ENCODE data around the gene C1QTNF12.
"Not testable (repeated sequence)": the region's sequence is repeated elsewhere in the genome, so short reads cannot be mapped to it uniquely, and the experiment has no call there.

Gene C1QTNF12

DNA sequence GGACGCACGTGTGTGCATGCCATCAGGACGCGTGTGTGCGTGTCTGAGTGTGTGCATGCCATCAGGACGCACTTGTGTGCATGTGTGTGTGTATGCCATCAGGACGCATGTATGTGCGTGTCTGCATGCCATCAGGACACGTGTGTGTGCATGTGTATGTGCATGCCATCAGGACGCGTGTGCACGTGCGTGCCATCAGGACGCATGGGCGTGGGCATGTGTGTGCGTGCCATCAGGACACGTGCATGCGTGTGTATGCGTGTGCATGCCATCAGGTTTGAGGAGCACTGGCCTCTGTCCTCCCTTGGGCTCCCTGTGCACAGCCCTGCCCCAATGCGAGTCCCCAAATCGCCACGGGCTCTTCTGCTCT lies 12.6 kb upstream of the C1QTNF12 start:
- no peak for DNase-seq

DNA sequence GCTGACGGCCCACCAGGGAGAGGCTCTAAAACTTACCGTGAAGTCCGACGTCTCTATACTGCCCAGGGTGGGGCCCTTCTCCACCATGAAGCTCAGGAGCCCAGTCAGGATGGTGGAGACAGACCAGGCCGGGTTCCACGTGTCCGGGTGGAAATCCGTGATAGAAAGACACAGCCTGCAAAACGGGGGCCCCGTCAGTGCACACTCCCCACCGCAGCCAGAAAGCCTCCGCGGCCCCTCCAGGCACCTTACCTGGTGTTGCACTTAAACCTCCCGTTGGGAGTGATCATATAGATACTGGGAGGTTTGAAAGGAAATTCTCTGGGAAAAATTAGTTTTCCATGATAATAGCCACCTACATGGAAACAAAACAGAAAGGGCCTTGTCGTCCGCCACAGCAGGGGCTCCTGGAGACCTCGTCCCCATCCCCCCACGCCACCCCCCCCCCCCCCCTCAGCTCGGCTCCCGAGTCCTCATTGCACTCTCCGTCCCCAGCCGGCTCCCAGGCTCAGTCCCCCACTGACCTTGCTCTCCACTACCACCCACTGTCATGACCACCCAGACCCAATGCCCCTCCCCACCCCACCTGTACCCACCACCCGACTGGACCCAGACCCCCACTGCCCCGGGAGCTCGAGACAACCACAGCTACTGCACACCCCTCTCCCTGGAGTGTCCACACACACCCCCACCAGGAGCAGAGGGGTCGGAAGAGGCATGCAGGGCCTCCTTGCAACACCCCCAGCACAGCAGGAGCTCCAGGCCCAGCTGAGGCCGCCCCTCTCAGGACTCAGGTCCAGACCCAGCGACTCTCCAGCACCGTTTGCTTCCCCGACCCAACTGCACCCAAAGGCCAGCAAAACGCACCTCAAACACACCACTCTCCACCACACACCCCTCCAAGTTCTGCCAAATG lies 10.7 kb upstream of the C1QTNF12 start:
- DNase-seq: no peak

DNA sequence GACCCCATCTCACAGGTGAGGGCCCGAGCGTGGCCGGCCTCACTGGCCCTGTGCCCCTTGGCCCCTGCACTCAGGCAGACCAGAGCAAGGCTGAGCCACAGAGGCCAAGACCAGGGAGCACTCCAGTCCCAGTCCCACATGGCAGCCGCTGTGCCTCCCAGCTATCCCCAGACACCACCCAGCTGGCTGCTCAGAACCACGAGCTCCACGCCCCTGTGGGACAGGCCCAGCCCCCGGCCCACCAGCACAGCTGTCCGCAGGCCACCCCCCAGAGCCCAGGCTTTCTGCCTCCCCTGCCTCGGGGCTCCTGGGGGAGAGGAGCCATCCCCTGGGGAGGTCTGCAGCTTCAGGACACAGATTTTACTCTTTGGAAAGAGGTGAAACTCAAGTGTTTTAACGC lies 9.1 kb upstream of the C1QTNF12 start:
- DNase-seq: no peak

DNA sequence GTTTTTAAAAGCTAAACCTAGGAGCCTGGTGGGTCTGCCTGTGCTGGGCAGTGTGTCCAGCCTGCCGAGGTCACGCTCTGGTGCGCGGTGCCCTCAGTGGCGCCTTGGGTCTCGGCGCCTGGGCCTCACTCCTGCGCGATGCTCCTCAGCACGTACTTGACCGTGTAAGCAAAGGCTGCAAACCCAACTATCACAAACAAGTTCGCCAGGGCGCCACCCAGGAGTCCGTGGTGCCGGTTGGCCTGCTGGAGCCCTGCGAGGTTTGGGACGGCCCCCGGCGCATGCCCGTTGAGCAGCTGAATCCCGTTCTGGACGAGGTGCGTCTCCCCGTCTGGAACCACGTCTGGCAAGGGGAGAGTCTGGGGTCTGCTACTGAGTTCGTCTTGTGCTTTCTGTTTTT lies 8.6 kb upstream of the C1QTNF12 start:
- no peak for DNase-seq

DNA sequence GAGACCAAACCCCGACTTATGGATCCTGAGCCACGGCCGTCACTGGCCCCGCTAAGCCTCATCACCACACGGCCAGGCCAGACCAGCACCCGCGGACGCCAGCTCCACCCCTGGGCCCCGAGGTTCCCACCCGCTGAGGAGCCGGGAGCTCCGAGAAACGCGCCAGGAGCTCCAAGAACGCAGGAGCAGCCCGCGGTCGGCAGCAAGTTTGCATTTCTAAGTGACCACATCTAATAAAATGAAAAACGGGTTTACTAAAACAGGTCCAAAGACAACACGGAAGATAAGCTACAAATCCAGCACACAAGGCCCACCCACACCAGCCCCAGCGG lies 8.1 kb upstream of the C1QTNF12 start:
- no peak for DNase-seq

DNA sequence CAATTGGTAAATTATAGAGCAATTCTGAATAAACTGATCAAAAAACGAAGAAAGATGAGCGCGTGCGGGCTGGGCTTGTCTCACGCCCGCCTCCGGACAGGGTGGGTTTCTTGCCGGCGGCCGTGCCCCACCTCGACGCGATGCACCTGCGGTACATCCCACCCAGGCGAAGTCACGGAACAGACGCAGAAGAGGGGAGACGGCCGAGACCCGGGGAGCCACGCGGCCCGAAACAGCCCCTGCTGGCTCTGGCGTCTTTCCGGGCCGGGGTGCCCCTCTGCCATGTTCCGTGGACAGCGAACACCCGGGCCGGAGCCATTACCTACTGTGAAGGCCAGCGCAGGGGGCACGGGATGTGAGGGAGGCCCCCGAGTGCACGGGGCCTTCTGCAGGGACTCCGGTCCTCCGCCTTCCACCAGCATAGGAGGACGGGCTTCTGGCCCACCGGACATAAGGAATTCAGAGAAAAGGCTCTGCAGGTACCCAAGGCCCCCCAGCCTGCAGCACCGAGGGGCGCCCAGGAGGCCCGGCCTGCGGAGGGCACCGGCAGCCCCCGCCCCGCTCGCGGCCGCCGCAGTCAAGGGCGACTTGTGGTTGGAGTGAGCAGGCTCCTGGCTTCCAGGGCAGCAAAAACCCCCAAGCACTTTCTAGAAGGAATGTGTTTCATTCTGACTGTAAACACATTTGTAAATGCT lies 7.6 kb upstream of the C1QTNF12 start:
- no peak for DNase-seq

DNA sequence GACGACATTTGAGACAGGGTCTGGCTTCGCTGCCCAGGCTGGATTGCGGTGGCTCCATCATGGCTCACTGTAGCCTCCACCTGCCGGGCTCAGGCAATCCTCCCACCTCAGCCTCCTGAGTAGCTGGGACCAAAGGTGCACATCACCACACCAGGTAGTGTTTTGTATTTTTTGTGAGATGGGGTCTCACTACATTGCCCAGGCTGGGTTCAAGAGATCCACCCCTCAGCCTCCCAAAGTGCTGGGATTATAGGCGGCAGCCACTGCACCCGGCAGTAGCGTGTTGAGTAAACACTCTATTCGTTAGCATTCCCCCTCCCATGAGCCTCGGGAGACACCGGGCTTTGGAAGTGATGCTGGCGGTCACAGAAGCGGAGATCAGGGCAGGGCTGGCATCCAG lies 6.8 kb upstream of the C1QTNF12 start:
- no peak for DNase-seq

DNA sequence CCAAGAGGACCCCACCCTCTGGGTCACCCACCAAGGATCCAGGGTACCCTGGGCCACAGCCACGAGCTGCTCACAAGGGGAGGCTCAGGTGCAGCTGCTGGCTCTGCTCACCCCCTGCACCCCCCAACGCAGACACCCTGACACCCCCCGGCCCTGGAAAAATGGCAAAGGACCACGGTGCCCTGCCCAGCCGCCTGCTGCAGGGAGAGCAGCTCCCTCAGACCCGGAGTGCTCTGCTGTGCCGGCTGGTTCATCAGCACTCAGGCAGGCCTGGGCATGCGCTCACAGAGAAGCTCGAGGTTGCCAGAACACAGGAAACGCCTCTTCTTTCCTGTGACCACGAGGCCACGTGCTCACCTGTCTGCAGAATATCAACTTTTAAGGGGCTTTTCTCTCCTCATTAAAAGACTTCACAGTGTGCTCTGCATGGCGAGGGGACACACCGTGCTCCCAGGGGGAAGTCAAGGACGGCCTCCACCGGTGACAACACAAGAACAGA lies 4.3 kb upstream of the C1QTNF12 start:
- peak; percentile 36 for DNase-seq

DNA sequence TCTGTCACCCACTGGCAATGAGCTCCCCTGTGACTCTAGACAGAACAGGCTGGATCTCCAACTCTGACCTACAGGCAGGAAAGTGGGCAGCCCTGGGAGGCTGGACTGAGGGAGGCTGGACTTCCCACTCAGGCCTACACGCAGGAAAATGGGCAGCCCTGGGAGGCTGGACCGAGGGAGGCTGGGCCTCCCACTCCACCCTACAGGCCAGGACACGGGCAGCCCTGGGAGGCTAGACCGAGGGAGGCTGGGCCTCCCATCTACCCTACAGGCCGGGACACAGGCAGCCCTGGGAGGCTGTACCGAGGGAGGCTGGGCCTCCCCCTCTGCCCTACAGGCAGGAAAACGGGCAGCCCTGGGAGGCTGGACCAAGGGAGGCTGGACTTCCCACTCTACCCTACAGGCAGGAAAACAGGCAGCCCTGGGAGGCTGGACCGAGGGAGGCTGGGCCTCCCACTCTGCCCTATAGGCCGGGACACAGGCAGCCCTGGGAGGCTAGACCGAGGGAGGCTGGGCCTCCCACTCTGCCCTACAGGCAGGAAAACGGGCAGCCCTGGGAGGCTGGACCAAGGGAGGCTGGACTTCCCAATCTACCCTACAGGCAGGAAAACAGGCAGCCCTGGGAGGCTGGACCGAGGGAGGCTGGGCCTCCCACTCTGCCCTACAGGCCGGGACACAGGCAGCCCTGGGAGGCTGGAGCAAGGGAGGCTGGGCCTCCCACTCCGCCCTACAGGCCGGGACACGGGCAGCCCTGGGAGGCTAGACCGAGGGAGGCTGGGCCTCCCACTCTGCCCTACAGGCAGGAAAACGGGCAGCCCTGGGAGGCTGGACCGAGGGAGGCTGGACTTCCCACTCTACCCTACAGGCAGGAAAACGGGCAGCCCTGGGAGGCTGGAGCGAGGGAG lies 1.7 kb upstream of the C1QTNF12 start:
- DNase-seq: not testable (repeated sequence)

DNA sequence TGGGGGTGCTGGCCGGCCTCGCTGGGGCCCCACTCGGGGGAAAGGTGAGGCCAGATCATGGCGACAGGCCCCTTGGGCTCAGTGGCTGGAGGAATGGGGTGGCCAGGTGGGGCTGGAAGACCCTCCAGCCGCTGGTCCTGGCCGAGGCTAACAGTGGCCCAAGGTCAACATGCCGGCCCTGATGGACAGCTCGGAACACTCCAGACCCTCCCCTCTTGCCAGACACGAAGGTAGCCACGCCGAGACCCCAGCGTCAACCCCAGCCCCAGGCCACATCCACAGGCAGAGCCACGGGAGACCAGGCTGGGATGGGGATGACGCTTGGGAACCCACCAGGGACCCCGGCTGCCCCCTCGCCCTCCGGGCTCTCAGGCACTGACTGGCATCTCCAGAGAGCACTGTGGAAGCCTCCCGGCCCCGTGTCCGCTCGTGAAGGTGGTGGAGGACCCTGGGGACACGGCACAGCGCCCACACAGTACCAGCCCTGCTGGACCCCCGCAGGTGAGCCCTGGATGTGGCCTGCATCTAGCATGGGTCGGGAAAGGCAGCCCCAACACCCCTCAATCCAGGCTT lies 905 bp upstream of the C1QTNF12 start:
- no peak for DNase-seq

DNA sequence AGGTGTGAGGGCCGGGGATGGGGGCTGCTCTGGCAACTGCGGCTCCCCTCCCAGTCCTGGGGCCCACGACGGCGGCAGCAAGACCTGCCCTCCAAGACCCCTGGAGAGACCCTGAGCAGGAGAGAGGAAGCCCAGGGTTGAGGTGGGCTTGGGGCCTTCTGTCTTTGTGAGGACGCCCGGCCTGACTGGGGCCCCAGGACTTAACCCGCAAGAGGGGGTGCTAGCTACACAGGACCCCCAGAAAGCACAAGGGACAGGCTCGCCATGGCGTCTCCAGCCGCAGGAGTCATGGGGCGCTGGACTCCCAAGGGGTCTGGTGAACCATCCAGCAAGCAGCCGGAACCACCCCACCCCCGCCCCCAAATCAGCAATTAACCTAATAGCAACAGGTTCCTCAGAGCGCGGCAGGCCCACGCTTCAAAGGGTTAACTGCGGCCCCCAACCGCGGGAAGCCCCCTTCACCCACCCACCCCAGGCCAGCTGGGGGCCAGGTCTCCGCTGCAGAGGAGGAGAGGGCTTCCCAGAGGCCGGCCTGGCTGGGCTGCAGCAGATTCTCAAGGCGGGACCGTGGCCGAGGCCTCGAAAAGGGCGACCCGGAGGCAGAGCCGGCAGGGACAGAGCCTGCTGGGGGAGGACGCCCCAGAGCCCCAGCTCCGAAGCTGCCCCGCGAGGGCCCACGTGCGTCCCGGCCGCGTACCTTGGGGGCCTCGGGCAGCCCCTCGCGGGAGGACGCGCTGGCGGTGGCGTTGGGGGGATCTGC lies 525 bp downstream of the C1QTNF12 start:
- no peak for DNase-seq

DNA sequence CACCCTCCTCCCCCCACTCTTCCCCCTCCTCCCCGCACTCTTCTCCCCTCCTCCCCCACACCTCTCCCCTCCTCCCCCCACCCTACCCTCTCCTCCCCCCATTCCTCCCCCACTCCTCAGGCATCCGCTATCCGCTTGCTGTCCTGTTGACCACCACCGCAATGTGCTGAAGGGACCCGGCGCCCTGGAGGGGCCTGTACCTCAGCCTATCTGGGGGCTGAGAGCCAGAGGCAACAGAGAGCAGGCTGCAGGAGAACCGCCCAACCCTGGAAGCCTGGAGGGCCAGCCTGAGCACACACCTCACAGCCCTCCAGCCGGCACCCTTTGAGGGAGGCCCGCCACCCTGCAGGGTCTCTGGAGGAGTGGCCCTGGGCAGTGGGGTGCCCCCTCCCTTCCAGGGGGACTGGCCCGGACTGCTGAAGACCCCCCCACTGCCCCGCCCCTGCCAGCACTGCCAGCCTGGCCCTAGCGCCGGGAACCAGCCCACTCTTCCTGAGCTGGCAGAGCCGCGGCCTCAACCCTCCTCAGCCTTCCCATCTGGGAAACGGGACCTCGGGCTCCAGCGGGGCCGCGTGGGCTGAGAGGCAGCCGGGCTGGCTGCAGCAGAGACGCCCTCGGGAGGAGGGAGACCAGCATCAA lies 1.2 kb downstream of the C1QTNF12 start:
- no peak for DNase-seq

DNA sequence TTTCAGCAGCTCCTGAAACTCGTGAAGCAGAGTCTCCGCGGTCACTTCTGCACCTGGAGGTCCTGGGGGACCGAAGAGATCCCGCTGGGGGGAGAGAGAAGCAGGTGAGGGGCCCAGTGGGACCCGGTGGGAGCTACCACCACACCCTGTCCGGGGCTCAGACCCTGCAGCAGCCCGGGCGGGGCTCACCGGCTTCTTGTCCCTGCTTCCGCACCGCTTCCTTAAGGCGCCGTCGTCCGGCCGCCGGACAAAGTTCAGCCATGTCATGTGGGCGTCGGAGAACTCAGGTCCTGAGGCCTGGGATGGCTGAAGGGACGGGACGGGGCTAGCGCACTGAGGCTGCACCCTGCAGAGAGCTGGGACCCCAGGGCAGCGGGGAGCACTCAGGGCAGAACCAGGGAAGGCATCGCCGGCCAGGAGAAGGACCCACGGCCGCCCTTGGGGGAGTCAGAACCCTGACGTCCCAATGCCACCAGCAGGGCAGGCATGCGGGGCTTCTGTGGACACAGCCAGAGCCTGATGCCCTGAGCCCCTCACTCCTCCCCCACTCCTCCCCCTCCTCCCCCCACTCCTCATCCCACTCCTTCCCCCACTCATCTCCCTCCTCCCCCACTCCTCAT lies 2.2 kb downstream of the C1QTNF12 start:
- DNase-seq: no peak

DNA sequence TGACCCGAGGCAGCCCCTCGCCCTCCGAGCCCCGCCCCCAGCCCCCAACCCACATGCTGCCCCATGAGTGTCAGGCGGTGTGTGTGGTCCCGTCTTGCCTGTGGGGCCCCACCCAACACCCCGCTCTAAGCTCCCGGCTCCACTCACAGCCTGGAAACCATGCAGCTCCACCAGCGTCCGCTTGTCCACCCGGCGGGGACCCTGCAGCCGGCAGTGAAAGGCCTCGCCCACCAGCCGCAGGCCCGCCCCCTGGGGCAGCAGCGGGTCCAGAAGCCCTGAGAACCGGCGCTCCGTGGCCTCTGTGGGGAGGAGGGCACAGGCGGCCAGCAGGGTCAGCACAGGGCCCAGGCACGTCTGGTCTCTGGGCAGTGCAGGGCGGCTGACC lies 2.7 kb downstream of the C1QTNF12 start:
- DNase-seq: no peak

DNA sequence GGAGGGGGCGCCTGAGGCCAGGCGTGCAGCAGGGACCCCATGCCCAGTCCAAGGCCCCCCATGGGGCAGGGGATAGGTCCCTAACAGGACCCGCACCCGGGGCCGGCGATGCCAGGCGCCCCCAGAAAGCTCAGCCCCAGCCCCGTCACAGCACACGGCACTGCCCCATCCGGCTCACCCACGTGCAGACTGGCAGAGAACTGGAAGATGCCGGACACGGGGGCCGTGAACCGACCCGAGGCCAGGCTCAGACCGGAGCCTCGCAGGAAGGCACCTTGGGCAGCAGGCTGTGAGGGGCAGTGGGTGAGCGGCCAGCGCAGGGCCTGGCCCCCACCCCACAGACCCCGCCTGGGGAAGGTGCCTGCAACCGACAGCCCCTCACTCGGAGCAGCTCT lies 3.3 kb downstream of the C1QTNF12 start:
- no peak for DNase-seq

DNA sequence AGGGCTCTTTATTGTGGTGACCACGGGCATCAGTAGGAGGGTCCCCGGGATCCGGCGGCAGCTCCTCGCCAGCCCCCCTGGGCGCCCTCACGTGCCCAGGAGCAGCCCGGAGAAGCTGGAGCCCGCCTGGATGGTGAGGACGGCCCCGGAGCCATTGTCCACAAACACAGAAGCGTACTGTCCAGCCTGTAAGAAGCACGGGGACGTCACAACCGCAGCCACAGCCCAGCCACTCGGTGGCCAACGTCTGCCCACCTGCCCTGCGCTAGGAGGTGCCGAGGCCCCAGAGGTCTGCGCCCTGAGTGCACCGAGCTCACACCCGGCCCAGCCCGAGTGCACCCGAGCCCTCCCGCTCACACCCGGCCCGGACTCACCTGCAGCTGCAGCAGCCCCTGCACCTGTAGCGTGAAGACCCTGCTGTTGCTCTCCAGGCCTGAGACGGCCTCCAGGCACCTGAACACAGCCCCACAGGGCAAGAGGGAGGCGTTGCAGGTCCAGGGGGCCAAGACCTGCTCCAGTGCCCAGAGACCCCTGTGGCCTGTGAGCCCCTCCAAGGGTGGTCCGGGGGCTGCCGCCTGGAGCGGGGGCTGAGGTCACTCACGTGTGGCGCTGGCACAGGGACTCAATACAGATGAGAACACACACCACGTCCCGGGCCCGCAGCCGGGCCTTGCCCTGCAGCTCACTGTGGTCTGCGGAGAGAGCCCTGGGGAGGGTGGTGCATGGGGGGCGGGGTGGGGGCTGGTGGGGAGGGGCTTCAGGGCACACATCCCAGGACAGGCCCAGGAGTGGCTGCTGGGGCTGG lies 3.9 kb downstream of the C1QTNF12 start:
- no peak for DNase-seq

DNA sequence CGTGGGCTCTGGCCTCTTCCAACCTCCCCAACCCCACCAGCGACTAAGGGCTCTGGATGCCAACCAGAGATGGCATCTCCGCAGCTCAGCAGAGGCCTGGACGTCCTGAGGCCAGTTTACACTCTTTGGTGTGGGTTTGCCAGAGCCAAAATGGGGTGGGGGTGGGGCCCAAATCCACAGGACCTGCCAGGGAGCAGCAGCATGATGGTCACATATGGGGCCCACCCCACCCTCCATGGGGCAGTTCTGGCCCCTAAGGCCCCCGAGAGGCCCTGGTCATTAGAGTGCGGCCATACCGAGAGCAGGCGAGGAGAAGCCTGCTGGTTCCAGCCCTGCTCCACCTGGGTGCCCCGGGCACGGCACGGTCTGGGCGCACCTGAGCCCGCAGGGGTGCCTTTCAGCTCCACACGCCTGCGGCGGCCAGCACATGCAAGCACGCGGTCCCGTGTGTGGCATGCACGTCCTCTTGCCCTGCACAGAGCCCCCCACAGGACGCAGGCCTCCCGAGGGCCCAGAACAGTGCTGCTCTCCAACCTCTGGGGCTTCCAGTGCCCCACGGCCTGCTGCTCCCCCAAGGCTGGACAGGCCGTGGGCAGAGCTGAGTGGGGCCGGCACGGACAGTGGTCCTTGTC lies 4.8 kb downstream of the C1QTNF12 start:
- no peak for DNase-seq

DNA sequence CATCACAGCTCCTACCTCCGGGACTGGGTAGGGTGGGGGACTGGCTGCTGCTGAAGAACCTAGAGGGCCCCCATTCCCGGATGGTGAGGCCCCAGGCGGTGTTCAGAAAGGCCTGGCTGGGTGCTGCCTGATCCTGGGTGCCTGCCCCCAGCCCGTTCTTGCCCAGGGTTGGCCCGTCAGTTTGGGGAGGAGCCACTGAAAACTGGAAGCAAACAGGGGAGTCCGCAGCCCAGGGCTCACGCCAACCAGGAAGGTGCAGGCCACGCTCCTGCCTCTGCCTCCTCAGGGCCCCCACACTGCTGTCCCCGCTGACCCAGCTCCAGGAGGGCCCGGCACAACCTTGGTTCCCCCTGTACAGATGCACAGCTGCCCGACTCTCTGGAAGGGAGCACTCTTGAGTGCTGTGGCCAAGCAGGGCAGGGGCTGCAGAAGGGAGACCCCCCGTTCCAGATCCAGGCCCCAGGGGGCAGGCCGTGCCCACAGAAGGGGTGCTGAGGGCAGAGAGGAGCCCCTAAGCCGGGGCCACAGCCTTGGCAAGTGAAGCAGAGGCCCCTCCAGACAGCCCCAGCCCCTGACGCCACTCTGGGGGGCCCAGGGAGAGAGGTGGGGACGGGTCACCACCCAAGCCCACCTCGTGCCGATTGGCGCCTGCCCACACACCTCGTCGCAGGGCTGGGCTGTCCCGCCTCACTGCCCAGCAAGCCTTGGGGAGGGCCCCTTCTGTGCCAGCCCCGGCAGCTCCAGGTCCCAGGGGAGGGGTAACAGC lies 5.5 kb downstream of the C1QTNF12 start:
- DNase-seq: no peak

DNA sequence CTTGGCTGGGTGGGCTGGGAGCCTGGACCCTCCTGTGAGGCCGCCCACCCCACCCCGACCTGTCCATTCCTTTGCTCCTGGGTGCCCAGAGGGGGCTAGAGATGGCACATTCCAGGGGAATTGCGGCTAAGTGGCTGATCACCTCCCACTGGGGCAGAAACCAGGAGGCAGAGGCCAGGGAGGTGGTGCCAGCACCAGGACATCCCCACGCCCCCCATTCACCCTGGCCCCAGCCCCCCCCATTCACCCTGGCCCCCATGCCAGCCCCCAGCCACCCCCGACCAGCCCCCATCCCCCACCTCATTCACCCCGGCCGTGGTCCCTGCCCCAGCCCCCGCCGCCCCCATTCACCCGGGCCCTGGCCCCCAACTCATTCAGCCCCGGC lies 6.2 kb downstream of the C1QTNF12 start:
- DNase-seq: no peak

Measured in COR-L47 (cell line).